Activated CD8-positive, alpha-beta memory T cell treated with anti-CD3 and anti-CD28 coated beads for 1 hour (primary cell): ENCODE measurements around the gene ACTR3.
"Not testable (repeated sequence)": the region's sequence is repeated elsewhere in the genome, so short reads cannot be mapped to it uniquely, and the experiment has no call there.

Experiments
- DNase-seq, 2 donors: peaks; one replicate each; pipeline ENCODE4 v3.0.0-alpha.2; 2020; ENCODE audit warnings: low read depth in 1 of 2; ENCODE audit errors: extremely low read depth in 1 of 2

The ACTR3 gene

GRCh38 chr2:113899166-113899565, 9.3 kb downstream of the ACTR3 start:
- no peak for DNase-seq

GRCh38 chr2:113901943-113902342, 12.1 kb downstream of the ACTR3 start:
- DNase-seq: no peak

- no peak for DNase-seq
Measured at GRCh38 chr2:113905886-113906285, 16.0 kb downstream of the ACTR3 start.

GRCh38 chr2:113906647-113907046, 16.8 kb downstream of the ACTR3 start:
- no peak for DNase-seq

- DNase-seq: no peak
Measured at GRCh38 chr2:113907297-113907696, 17.4 kb downstream of the ACTR3 start.

- peak; percentile 43 to 63 for DNase-seq
Measured at GRCh38 chr2:113910110-113910717, 20.3 kb downstream of the ACTR3 start.

- DNase-seq: no peak
Measured at GRCh38 chr2:113910967-113911678, 21.2 kb downstream of the ACTR3 start.

- no peak for DNase-seq
Measured at GRCh38 chr2:113915082-113915819, 25.4 kb downstream of the ACTR3 start.

- DNase-seq: no peak
Measured at GRCh38 chr2:113918229-113918628, 28.3 kb downstream of the ACTR3 start.

- no peak for DNase-seq
Measured at GRCh38 chr2:113920996-113921395, 31.1 kb downstream of the ACTR3 start.

GRCh38 chr2:113922335-113922734, 32.4 kb downstream of the ACTR3 start:
- no peak for DNase-seq

- no peak for DNase-seq
Measured at GRCh38 chr2:113922784-113923183, 32.9 kb downstream of the ACTR3 start.

GRCh38 chr2:113925884-113926283, 36.0 kb downstream of the ACTR3 start:
- DNase-seq: no peak

- DNase-seq: no peak
Measured at GRCh38 chr2:113926314-113926713, 36.4 kb downstream of the ACTR3 start.

- no peak for DNase-seq
Measured at GRCh38 chr2:113930448-113930847, 40.6 kb downstream of the ACTR3 start.

GRCh38 chr2:113937501-113937900, 47.6 kb downstream of the ACTR3 start:
- no peak for DNase-seq

- DNase-seq: no peak
Measured at GRCh38 chr2:113940891-113941290, 51.0 kb downstream of the ACTR3 start.

- DNase-seq: not testable (repeated sequence)
Measured at GRCh38 chr2:113945784-113946183, 55.9 kb downstream of the ACTR3 start.

GRCh38 chr2:113950906-113951305, 61.0 kb downstream of the ACTR3 start:
- not testable (repeated sequence) for DNase-seq

- DNase-seq: no peak
Measured at GRCh38 chr2:113961000-113961399, 71.1 kb downstream of the ACTR3 start.

- no peak for DNase-seq
Measured at GRCh38 chr2:113962692-113963480, 73.0 kb downstream of the ACTR3 start.
